Measurements from ENCODE around the gene SEPHS2. TPM values are rescaled to one million over a fixed set of nuclear protein-coding genes. Genes with fewer than 3 reads are reported as not detected.

The SEPHS2 gene
- total RNA-seq, 4 donors from 2014 or later = 16.8 to 26.2 (median 22.2) TPM

- no peak for DNase-seq (ENCODE audit: low spot score in 2 of 2)
- TF ChIP-seq POLR2AphosphoS5 (IDR thresholded peaks at IDR 0.05) (no peak), CTCF (IDR thresholded peaks at IDR 0.05) (no peak), EP300 (IDR thresholded peaks at IDR 0.05) (no peak), POLR2A (IDR thresholded peaks at IDR 0.05) (no peak)
- Histone ChIP-seq H3K9me3 (no peaks in the 10 kb centered on the region), H3K27me3 (no peaks in the 10 kb centered on the region), H3K4me1 (peaks cover 38% of the 10 kb centered on the region), H3K36me3 (peaks cover 11% of the 10 kb centered on the region), H3K4me3 (peak overlapping the region; percentile 71), H3K27ac (peak overlapping the region; percentile 68)
- 14% methylated on average over 13 of the region's 13 CpGs for WGBS
Observed at GRCh38 chr16:30395992-30396585, 49.6 kb downstream of the SEPHS2 start.

- H3K27ac ChIP-seq = peak within 1 kb of the TSS; percentile 68
- no peaks in the 10 kb centered on the region for H3K9me3 ChIP-seq
- TF ChIP-seq POLR2AphosphoS5 (IDR thresholded peaks at IDR 0.05) = peak in 1 of 3 donors; percentile 21
- TF ChIP-seq EP300 (IDR thresholded peaks at IDR 0.05) = no peak
- peak in 1 of 2 donors; percentile 30 for TF ChIP-seq POLR2A (IDR thresholded peaks at IDR 0.05)
- TF ChIP-seq CTCF (IDR thresholded peaks at IDR 0.05) = peak in 1 of 2 donors; percentile 24
- WGBS = 0% methylated on average over 18 of the region's 103 CpGs
- peak within 1 kb of the TSS; percentile 71 for H3K4me3 ChIP-seq
- H3K4me1 ChIP-seq = peaks cover 33% of the 10 kb centered on the region
- no peaks in the 10 kb centered on the region for H3K27me3 ChIP-seq
- peaks cover 11% of the 10 kb centered on the region for H3K36me3 ChIP-seq
- peak; percentile 85 to 87 for DNase-seq (ENCODE audit: low spot score in 2 of 2)
Observed at GRCh38 chr16:30395155-30395991, 50.3 kb downstream of the SEPHS2 start, which contains the start of gene ZNF48. Gene ZNF48, plus strand, starts transcription at chr16:30395420. Its CDS starts 375 bp downstream, at chr16:30395795.

GRCh38 chr16:30394592-30395154 lies 51.0 kb downstream of the SEPHS2 start:
- peak overlapping the region; percentile 68 for H3K27ac ChIP-seq
- peak overlapping the region; percentile 71 for H3K4me3 ChIP-seq
- peaks cover 11% of the 10 kb centered on the region for H3K36me3 ChIP-seq
- H3K27me3 ChIP-seq = no peaks in the 10 kb centered on the region
- TF ChIP-seq POLR2AphosphoS5 (IDR thresholded peaks at IDR 0.05) (no peak), CTCF (IDR thresholded peaks at IDR 0.05) (no peak), EP300 (IDR thresholded peaks at IDR 0.05) (no peak), POLR2A (IDR thresholded peaks at IDR 0.05) (no peak)
- peaks cover 27% of the 10 kb centered on the region for H3K4me1 ChIP-seq
- WGBS = 11% methylated on average over 31 of the region's 31 CpGs
- no peaks in the 10 kb centered on the region for H3K9me3 ChIP-seq
- no peak for DNase-seq (ENCODE audit: low spot score in 2 of 2)

Other genes with a start within 250 kb of the SEPHS2 start
- gene SULT1A3, start 246.6 kb downstream of the SEPHS2 start, total RNA-seq = 10 to 100 TPM in 1 of 4 donors, 1 to 10 TPM in 2, not detected in 1; 4.8 to 24.6 (median 7.8) TPM
- gene NPIPB13, start 197.4 kb downstream of the SEPHS2 start, total RNA-seq = 10 to 100 TPM in 1 of 4 donors, 1 to 10 TPM in 3; 2.5 to 12.8 (median 4.7) TPM
- 10 to 100 TPM; 21.6 to 34.9 (median 27.7) TPM for gene CD2BP2, start 90.6 kb downstream of the SEPHS2 start, total RNA-seq
- gene TBC1D10B, start 75.4 kb downstream of the SEPHS2 start, total RNA-seq = 10 to 100 TPM; 34.4 to 43.2 (median 38.4) TPM
- not detected for gene MYL11, start 71.1 kb downstream of the SEPHS2 start, total RNA-seq
- 1 to 10 TPM in 2 of 4 donors, under 1 TPM in 1, not detected in 1; 0.52 to 2.3 (median 1.3) TPM for gene SEPTIN1, start 63.3 kb downstream of the SEPHS2 start, total RNA-seq
- gene ZNF48, start 50.5 kb downstream of the SEPHS2 start, total RNA-seq = 10 to 100 TPM in 1 of 4 donors, 1 to 10 TPM in 3; 6.3 to 12.1 (median 8.1) TPM
- gene ZNF771, start 38.3 kb downstream of the SEPHS2 start, total RNA-seq = 10 to 100 TPM in 1 of 4 donors, 1 to 10 TPM in 3; 4.9 to 14.3 (median 7.3) TPM
- 10 to 100 TPM; 17.2 to 26.0 (median 20.0) TPM for gene DCTPP1, start 15.8 kb downstream of the SEPHS2 start, total RNA-seq
- 1 to 10 TPM in 2 of 4 donors, under 1 TPM in 2; 0.47 to 4.3 (median 1.9) TPM for gene ITGAL, start 26.9 kb upstream of the SEPHS2 start, total RNA-seq
- 10 to 100 TPM; 30.5 to 41.3 (median 36.6) TPM for gene ZNF768, start 80.7 kb upstream of the SEPHS2 start, total RNA-seq
- 10 to 100 TPM in 3 of 4 donors, 1 to 10 TPM in 1; 9.4 to 15.4 (median 11.5) TPM for gene ZNF747, start 89.0 kb upstream of the SEPHS2 start, total RNA-seq
- gene ZNF764, start 112.5 kb upstream of the SEPHS2 start, total RNA-seq = 10 to 100 TPM in 1 of 4 donors, 1 to 10 TPM in 3; 5.5 to 10.5 (median 8.7) TPM
- gene ZNF688, start 125.8 kb upstream of the SEPHS2 start, total RNA-seq = 10 to 100 TPM in 3 of 4 donors, 1 to 10 TPM in 1; 9.9 to 33.0 (median 20.0) TPM
- 10 to 100 TPM in 3 of 4 donors, 1 to 10 TPM in 1; 9.8 to 24.5 (median 11.2) TPM for gene ZNF785, start 139.8 kb upstream of the SEPHS2 start, total RNA-seq
- 10 to 100 TPM in 1 of 4 donors, 1 to 10 TPM in 3; 5.3 to 11.2 (median 6.0) TPM for gene ZNF689, start 164.5 kb upstream of the SEPHS2 start, total RNA-seq
- gene PRR14, start 205.1 kb upstream of the SEPHS2 start, total RNA-seq = 10 to 100 TPM; 56.7 to 68.8 (median 62.1) TPM
- gene FBRS, start 212.6 kb upstream of the SEPHS2 start, total RNA-seq = 10 to 100 TPM; 64.5 to 81.3 (median 73.1) TPM

Data from suprapubic skin (tissue), 4 donors.